Astrocyte (in vitro differentiated cells and primary cell): ENCODE results near the gene NEB.
"Not testable (repeated sequence)": the region's sequence is repeated elsewhere in the genome, so short reads cannot be mapped to it uniquely, and the experiment has no call there.

Source experiments
- EZH2 ChIP-seq: IDR thresholded peaks from 2 replicates; pipeline ENCODE4 v1.6.1; 2012; ENCODE audit warnings: mild to moderate bottlenecking, low read length, inconsistent platforms; ENCODE audit not compliant: insufficient read depth
- TF ChIP-seq, protein P1 (sequence below): IDR thresholded peaks from 2 replicates; pipeline ENCODE4 v1.5.1; 2011; ENCODE audit warnings: low read depth, mild to moderate bottlenecking, inconsistent platforms, low read length, moderate library complexity; ENCODE audit not compliant: insufficient read depth

DNA sequence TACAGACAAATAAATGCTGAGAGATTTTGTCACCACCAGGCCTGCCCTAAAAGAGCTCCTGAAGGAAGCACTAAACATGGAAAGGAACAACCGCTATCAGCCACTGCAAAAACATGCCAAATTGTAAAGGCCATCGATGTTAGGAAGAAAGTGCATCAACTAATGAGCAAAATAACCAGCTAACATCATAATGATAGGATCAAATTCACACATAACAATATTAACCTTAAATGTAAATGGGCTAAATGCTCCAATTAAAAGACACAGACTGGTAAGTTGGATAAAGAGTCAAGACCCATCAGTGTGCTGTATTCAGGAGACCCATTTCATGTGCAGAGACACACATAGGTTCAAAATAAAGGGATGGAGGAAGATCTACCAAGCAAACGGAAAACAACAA, 11.0 kb upstream of the NEB start:
- TF ChIP-seq EZH2: not testable (repeated sequence)
- TF ChIP-seq, protein P1, sequence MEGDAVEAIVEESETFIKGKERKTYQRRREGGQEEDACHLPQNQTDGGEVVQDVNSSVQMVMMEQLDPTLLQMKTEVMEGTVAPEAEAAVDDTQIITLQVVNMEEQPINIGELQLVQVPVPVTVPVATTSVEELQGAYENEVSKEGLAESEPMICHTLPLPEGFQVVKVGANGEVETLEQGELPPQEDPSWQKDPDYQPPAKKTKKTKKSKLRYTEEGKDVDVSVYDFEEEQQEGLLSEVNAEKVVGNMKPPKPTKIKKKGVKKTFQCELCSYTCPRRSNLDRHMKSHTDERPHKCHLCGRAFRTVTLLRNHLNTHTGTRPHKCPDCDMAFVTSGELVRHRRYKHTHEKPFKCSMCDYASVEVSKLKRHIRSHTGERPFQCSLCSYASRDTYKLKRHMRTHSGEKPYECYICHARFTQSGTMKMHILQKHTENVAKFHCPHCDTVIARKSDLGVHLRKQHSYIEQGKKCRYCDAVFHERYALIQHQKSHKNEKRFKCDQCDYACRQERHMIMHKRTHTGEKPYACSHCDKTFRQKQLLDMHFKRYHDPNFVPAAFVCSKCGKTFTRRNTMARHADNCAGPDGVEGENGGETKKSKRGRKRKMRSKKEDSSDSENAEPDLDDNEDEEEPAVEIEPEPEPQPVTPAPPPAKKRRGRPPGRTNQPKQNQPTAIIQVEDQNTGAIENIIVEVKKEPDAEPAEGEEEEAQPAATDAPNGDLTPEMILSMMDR: not testable (repeated sequence)
